Glutamatergic neuron (in vitro differentiated cells): Measurements from ENCODE around the gene FGD3. TPM values are rescaled to one million over a fixed set of nuclear protein-coding genes. Genes with fewer than 3 reads are reported as not detected.
A peak's percentile ranks its signal among the peaks of the same experiment; 100 is the strongest.
"Not testable (repeated sequence)": the region's sequence is repeated elsewhere in the genome, so short reads cannot be mapped to it uniquely, and the experiment has no call there.

ENCODE experiments used
- DNase-seq: peaks from one replicate; pipeline ENCODE4 v3.0.0; 2022
- H3K27ac Mint-ChIP-seq: one replicate; pipeline ENCODE4 v1.8.0; 2020; ENCODE audit warnings: mild to moderate bottlenecking, mixed read lengths, inconsistent platforms; ENCODE audit not compliant: unreplicated experiment
- H3K27me3 Mint-ChIP-seq: one replicate; pipeline ENCODE4 v1.8.0; 2020; ENCODE audit warnings: mild to moderate bottlenecking, moderate library complexity, mixed read lengths, inconsistent platforms; ENCODE audit not compliant: unreplicated experiment
- H3K36me3 Mint-ChIP-seq: one replicate; pipeline ENCODE4 v1.8.0; 2020; ENCODE audit warnings: mild to moderate bottlenecking, mixed read lengths, inconsistent platforms; ENCODE audit not compliant: unreplicated experiment
- H3K4me1 Mint-ChIP-seq: one replicate; pipeline ENCODE4 v1.8.0; 2020; ENCODE audit warnings: mild to moderate bottlenecking, low read depth, mixed read lengths, inconsistent platforms; ENCODE audit not compliant: unreplicated experiment
- H3K4me3 Mint-ChIP-seq: one replicate; pipeline ENCODE4 v1.8.0; 2020; ENCODE audit warnings: mild to moderate bottlenecking, mixed read lengths, inconsistent platforms; ENCODE audit not compliant: unreplicated experiment
- H3K9me3 Mint-ChIP-seq: one replicate; pipeline ENCODE4 v1.8.0; 2020; ENCODE audit warnings: mild to moderate bottlenecking, moderate library complexity, mixed read lengths, inconsistent platforms; ENCODE audit not compliant: unreplicated experiment
- CTCF ChIP-seq: fragments of 200-600 bp; sonication (generic); IDR thresholded peaks from one replicate; pipeline ENCODE4 v1.5.0; 2021; ENCODE audit not compliant: partially characterized antibody, unreplicated experiment
- total RNA-seq: library from RNA; stranded (reverse); fragmentation: NEBNext Ultra II Directional; extraction: Animal tissue kit (Norgen Biotek cat#: 25700); gene quantifications from one replicate; pipeline ENCODE4 v1.2.1, GENCODE V29; 2021; ENCODE audit not compliant: unreplicated experiment

The FGD3 gene
- total RNA-seq, 1 donor from 2014 or later, result 1.2 TPM

- no peaks in the 10 kb centered on the region for H3K4me1 Mint-ChIP-seq
- H3K9me3 Mint-ChIP-seq, result peaks cover 3% of the 10 kb centered on the region
- no peaks in the 10 kb centered on the region for H3K36me3 Mint-ChIP-seq
- H3K4me3 Mint-ChIP-seq, result peak overlapping the region; percentile 6
- no peaks in the 10 kb centered on the region for H3K27me3 Mint-ChIP-seq
- no peak for TF ChIP-seq CTCF
- H3K27ac Mint-ChIP-seq, result peak overlapping the region; percentile 23
- no peak for DNase-seq
Measured at GRCh38 chr9:93013856-93014582, 66.7 kb downstream of the FGD3 start.

- not testable (repeated sequence) for H3K9me3 Mint-ChIP-seq, DNase-seq, H3K4me1 Mint-ChIP-seq, H3K27ac Mint-ChIP-seq, H3K36me3 Mint-ChIP-seq, H3K27me3 Mint-ChIP-seq, H3K4me3 Mint-ChIP-seq
Measured at GRCh38 chr9:93015190-93015589, 67.9 kb downstream of the FGD3 start.

DNA sequence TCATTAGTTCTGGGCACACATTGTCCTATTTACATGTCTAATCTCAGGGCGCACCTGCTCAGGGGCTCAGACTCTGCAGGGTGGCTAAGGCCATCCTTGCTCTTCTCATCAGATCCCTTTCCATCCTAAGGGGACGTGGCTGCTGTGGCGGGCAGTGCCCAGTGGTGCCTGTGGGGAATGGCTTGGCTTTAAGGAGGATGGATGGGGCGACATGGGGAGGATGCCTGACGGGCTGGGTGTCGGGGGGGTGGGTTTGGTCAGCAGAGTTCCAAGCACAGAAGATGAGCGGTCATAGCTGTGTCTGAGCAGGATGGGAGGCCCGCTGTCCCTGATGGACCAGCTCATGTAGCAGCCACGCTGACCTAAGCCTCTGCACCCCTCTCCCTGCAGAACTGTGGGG is 70.3 kb downstream of the FGD3 start:
- DNase-seq, result no peak
- no peaks in the 10 kb centered on the region for H3K9me3 Mint-ChIP-seq
- no peak overlapping the region for H3K27ac Mint-ChIP-seq
- no peaks in the 10 kb centered on the region for H3K27me3 Mint-ChIP-seq
- no peak for TF ChIP-seq CTCF
- H3K4me3 Mint-ChIP-seq, result no peak overlapping the region
- no peaks in the 10 kb centered on the region for H3K36me3 Mint-ChIP-seq
- H3K4me1 Mint-ChIP-seq, result no peaks in the 10 kb centered on the region

DNA sequence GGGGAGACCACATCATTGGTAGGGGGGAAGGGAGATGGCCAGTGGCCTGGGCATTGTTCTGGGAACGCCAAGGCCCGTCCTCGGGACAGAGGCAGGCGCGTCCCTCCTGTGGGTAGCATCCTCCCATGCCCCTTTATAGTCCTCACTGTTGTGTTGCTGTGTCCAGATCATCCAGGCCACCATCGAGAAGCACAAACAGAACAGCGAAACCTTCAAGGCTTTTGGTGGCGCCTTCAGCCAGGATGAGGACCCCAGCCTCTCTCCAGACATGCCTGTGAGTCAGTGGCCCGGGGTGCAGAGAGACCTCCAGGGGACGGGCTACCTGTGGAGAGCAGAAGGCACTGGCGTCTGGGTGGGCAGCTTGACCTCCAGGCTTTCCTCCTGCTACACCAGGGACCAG is 72.8 kb downstream of the FGD3 start:
- Mint-ChIP-seq H3K9me3 (no peaks in the 10 kb centered on the region), H3K27me3 (peaks cover under 1% of the 10 kb centered on the region), H3K27ac (no peak overlapping the region), H3K4me1 (no peaks in the 10 kb centered on the region), H3K36me3 (no peaks in the 10 kb centered on the region), H3K4me3 (no peak overlapping the region)
- TF ChIP-seq CTCF, result no peak
- no peak for DNase-seq

DNA sequence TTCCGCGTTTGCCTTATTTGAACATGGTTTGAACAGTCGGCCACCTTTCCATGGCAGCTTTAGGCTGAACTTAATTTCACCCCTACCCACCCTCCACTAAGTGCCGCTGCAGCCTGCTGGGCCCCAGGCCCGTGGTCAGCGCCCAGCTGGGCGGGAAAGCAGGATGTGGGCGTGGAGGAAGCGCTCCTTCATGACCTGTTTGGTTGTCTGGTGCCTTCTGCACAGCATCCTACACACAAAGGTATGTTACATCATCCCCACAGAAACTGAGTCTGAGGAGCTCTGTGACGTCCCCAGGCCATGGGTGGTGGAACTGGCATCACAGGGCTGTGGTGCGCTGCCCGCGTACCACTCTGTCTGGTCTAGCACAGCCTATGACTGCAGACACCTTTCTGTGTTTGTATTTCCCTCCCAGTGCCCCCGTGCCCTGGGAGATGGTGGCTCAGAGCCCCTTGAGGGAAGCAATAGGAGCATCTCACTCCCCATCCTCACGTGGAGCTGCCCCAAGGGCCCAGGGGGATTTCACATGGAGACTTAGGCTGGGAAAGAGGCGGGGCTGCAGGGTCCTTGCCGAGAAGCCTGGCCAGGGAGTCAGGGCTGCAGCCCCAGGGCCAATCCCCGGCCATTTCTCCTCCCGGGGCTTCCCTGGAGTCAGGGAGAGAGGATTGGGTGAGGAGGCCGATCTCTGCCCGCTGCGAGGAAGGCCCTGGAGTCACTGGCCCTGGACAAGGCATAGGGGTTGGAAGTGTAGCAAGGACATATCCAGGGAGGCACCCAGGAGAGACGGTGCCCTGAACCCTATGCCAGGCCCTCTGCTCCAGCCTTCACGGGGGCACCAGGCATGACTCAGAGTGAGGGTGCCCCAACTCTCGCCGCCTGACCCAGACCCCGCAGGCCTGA is 73.7 kb downstream of the FGD3 start:
- Mint-ChIP-seq H3K4me1 (no peaks in the 10 kb centered on the region), H3K9me3 (no peaks in the 10 kb centered on the region), H3K27me3 (peaks cover 3% of the 10 kb centered on the region), H3K27ac (no peak overlapping the region), H3K36me3 (no peaks in the 10 kb centered on the region), H3K4me3 (no peak overlapping the region)
- TF ChIP-seq CTCF, result no peak
- DNase-seq, result no peak
